Prostate gland (tissue), 2 donors: Measurements from ENCODE around the gene KRT12. TPM values are rescaled to one million over a fixed set of nuclear protein-coding genes. Genes with fewer than 3 reads are reported as not detected.
A peak's percentile ranks its signal among the peaks of the same experiment; 100 is the strongest.

Experiments
- DNase-seq: peaks from one replicate; pipeline ENCODE4 v3.0.0-alpha.2; 2019; ENCODE audit warnings: low spot score
- H3K27ac ChIP-seq, 2 donors: fragments of 200-600 bp; sonication (generic); 2 replicates each; pipeline ENCODE4 v1.5.1; 2017 to 2019
- H3K27me3 ChIP-seq: fragments of 200-600 bp; sonication (generic); replicated peaks from 2 replicates; pipeline ENCODE4 v1.5.1; 2019; ENCODE audit not compliant: insufficient read depth
- H3K36me3 ChIP-seq, 2 donors: fragments of 200-600 bp; sonication (generic); 1 replicate in 1 of 2; 2 replicates in 1 of 2; pipeline versions ENCODE4 v1.5.1 to v1.8.1; 2017 to 2019
- H3K4me1 ChIP-seq: fragments of 200-600 bp; sonication (generic); replicated peaks from 2 replicates; pipeline ENCODE4 v1.5.1; 2019
- H3K4me3 ChIP-seq, 2 donors: fragments of 200-600 bp; sonication (generic); 2 replicates each; pipeline ENCODE4 v1.5.1; 2017 to 2019
- H3K9me3 ChIP-seq: fragments of 200-600 bp; sonication (generic); 2 replicates; pipeline ENCODE4 v1.5.1; 2017
- POLR2A ChIP-seq: fragments of 450-650 bp; IDR thresholded peaks from one replicate; pipeline ENCODE4 v1.6.1; 2016; ENCODE audit warnings: antibody characterized with exemption, mild to moderate bottlenecking
- POLR2AphosphoS5 ChIP-seq: sonication (generic); formaldehyde crosslinking; IDR thresholded peaks from one replicate; pipeline ENCODE4 v1.6.1; 2017; ENCODE audit warnings: antibody characterized with exemption
- WGBS: methylation state at CpG from one replicate; pipeline ENCODE4 v1.1.5; 2018; 5-methylcytosine and 5-hydroxymethylcytosine counted together
- intact Hi-C: fragments of 100-400 bp; cut with DNase I; formaldehyde crosslinking; loops from one replicate; pipeline ENCODE4 v1.14.2; 2022
- total RNA-seq, 2 donors: library from RNA; depleted of rRNA; stranded (reverse); fragments of >200 nt; gene quantifications; one replicate each; pipeline ENCODE4 v1.1.0, GENCODE V29; 2016
- TF ChIP-seq, protein P1 (sequence below), 4 experiments: fragments of 200-600 bp in 2 of 4; fragments of 450-650 bp in 2 of 4; sonication (generic) in 2 of 4; IDR thresholded peaks; 1 replicate in 3 of 4; 2 replicates in 1 of 4; pipeline ENCODE4 v1.5.1; 2016 to 2019; ENCODE audit warnings: antibody characterized with exemption in 4 of 4, mild to moderate bottlenecking in 2 of 4, moderate library complexity in 2 of 4

KRT12 gene
- total RNA-seq, 2 donors from 2014 or later: not detected

DNA sequence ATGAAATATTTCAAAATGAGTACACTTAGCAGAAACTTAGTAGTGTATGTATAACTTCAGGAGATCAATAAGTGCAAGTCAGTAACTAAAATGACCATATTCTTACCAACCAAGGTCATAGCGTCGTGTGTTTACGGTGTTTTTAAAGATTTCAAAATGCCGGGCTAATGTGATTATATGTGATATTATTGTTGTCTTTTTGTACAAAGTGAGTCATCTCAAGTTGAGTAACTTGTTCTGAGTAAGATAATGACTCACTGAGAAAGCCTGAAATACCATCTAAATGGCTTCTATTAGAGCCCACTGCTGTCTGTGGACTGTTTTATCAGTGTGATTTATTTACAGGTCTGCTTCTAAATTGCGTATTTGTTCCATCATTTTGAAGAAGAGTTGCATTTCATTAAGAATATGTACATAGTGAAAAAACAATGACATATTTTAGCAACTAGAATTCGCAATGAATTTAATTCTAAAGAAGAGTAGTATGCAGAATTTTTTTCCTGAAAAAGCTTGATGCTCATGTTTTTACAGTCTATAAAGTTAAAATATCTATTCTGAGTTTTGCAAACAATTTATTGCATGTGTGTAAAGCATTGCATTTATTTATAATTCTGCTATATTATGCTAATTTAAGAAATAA, 12.7 kb downstream of the KRT12 start:
- WGBS: 43% methylated on average over 6 of the region's 6 CpGs
- DNase-seq: no peak
- no peaks in the 10 kb centered on the region for H3K9me3 ChIP-seq
- TF ChIP-seq POLR2AphosphoS5: peak; percentile 33
- TF ChIP-seq, protein P1, sequence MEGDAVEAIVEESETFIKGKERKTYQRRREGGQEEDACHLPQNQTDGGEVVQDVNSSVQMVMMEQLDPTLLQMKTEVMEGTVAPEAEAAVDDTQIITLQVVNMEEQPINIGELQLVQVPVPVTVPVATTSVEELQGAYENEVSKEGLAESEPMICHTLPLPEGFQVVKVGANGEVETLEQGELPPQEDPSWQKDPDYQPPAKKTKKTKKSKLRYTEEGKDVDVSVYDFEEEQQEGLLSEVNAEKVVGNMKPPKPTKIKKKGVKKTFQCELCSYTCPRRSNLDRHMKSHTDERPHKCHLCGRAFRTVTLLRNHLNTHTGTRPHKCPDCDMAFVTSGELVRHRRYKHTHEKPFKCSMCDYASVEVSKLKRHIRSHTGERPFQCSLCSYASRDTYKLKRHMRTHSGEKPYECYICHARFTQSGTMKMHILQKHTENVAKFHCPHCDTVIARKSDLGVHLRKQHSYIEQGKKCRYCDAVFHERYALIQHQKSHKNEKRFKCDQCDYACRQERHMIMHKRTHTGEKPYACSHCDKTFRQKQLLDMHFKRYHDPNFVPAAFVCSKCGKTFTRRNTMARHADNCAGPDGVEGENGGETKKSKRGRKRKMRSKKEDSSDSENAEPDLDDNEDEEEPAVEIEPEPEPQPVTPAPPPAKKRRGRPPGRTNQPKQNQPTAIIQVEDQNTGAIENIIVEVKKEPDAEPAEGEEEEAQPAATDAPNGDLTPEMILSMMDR (IDR thresholded peaks at IDR 0.05): no peak
- no peaks in the 10 kb centered on the region for H3K36me3 ChIP-seq
- intact Hi-C loops: no loop called here
- no peaks in the 10 kb centered on the region for H3K4me1 ChIP-seq
- no peaks in the 10 kb centered on the region for H3K27me3 ChIP-seq
- no peak overlapping the region for H3K4me3 ChIP-seq
- no peak overlapping the region for H3K27ac ChIP-seq

DNA sequence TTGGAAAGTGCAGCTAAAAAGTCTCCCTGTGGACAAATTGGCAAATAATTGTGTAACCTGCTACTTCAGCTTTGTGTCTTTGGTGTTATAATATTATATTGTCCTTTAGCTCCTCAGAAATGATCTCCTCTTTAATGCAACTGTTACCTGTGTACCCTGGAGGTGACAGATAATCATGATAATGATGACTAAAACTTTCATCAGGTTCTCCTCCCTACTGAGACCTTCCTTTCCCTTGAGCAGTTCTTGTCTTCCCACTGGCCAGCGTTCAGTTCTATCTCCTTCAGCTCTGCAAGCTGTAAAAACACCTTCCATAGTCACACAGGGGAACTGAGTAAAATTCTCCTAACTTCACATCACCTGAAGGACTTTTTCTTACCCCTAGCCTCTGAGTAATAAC, 14.7 kb downstream of the KRT12 start:
- no peaks in the 10 kb centered on the region for H3K9me3 ChIP-seq
- H3K27me3 ChIP-seq: no peaks in the 10 kb centered on the region
- H3K4me3 ChIP-seq: no peak overlapping the region
- H3K27ac ChIP-seq: no peak overlapping the region
- no peaks in the 10 kb centered on the region for H3K4me1 ChIP-seq
- 74% methylated on average over 1 of the region's 1 CpG for WGBS
- no peaks in the 10 kb centered on the region for H3K36me3 ChIP-seq
- intact Hi-C loops: no loop called here
- no peak for DNase-seq
- TF ChIP-seq POLR2A: no peak
- TF ChIP-seq, protein P1 (IDR thresholded peaks at IDR 0.05): no peak
- no peak for TF ChIP-seq POLR2AphosphoS5

GRCh38 chr17:40850293-40850972, 16.6 kb downstream of the KRT12 start:
- 92% methylated on average over 3 of the region's 3 CpGs for WGBS
- TF ChIP-seq POLR2AphosphoS5 (no peak), POLR2A (no peak)
- TF ChIP-seq, protein P1 (IDR thresholded peaks at IDR 0.05): no peak
- Histone ChIP-seq H3K27ac (no peak overlapping the region), H3K4me3 (no peak overlapping the region), H3K4me1 (no peaks in the 10 kb centered on the region), H3K27me3 (no peaks in the 10 kb centered on the region), H3K36me3 (no peaks in the 10 kb centered on the region), H3K9me3 (no peaks in the 10 kb centered on the region)
- DNase-seq: no peak
- intact Hi-C loops: no loop called here

- intact Hi-C loops: no loop called here
- no peak overlapping the region for H3K4me3 ChIP-seq
- no peaks in the 10 kb centered on the region for H3K36me3 ChIP-seq
- no peak for TF ChIP-seq POLR2A
- TF ChIP-seq POLR2AphosphoS5: no peak
- TF ChIP-seq, protein P1 (IDR thresholded peaks at IDR 0.05): no peak
- no peaks in the 10 kb centered on the region for H3K27me3 ChIP-seq
- H3K4me1 ChIP-seq: no peaks in the 10 kb centered on the region
- H3K27ac ChIP-seq: no peak overlapping the region
- 84% methylated on average over 4 of the region's 4 CpGs for WGBS
- no peaks in the 10 kb centered on the region for H3K9me3 ChIP-seq
- no peak for DNase-seq
These were observed 17.3 kb downstream of the KRT12 start for GRCh38 chr17:40849723-40850122.
